GM19395 (cell line): ENCODE data around the gene CASS4.
"Not testable (repeated sequence)": the region's sequence is repeated elsewhere in the genome, so short reads cannot be mapped to it uniquely, and the experiment has no call there.

Experiments used
- ATAC-seq: cut with Tn5 transposase; IDR thresholded peaks from one replicate; pipeline ENCODE4 v1.9.1; 2021; ENCODE audit warnings: mild to moderate bottlenecking, moderate library complexity; ENCODE audit not compliant: unreplicated experiment

The CASS4 gene

GRCh38 chr20:56391596-56392131 lies 20.4 kb upstream of the CASS4 start:
- peak; percentile 46 for ATAC-seq

DNA sequence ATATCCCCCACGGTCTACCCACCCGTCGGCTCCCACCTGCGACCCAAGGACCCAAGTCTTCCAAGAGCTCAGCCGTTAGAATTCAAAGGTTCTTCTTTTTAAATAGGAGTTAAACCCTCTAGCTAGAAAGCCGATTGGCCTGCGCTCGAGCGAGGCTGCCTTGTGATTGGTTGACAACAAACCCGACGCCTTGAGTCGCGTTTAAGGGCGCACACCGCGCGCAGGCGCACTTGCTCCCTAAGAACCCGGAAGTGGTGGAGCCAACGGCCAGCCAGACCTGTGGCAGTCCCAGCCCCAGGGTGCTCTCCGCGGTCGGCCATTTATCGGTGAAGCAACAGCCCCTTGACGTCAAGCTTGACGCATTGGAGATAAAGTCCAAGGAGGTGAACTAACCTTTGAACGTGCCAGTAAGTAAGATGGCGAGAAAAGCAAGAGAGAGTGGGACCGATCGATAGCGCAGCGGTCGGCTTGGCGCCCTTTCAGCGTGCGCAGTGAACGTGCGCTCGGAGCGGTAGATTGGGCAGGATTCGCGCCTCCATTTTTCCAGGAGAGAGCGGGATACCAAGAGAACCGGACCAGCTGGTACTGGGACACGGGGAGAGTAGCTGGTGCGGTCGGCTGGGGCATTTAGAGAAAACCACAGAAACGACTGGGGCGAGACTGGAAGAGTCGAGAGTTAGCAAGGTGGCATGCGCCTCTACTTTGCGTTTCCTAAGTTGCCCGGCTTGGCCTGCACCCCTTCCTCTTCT lies 19.8 kb upstream of the CASS4 start, which contains the start of the genes AURKA and CSTF1:
Gene AURKA, minus strand, starts transcription at position 84 of the 749 bp plus-strand sequence. CDS start 4,018 bp downstream, outside the sequence.
Gene CSTF1, plus strand, starts transcription at position 514 of the 749 bp plus-strand sequence. CDS start 2,908 bp downstream, outside the sequence.
- ATAC-seq = peak; percentile 95

DNA sequence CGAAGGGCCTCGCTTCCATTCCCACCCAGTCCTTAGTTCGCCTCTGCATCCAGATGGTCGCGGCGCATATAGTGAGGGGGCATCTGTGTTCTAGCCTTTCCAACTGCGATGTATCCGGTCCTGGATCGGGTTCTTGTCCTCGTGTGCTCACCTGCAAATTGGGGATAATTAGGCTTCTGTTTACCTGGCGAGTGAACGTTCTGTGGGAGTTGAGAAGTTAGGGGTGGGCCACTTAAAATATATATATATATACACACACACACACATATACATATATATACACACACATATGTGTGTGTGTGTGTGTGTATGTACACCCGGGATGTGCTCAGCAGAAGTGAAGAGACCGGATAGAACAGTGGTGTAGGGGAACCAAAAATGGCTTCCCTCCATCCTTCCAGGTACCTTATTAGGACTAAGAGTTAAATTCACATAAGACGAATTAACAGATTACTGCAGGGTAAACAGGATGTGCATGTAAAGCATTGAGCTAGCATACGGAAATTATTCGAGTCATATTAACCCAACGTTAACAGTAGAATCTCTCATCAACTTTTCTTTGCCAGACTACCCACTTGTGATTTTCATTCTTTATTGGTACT lies 19.1 kb upstream of the CASS4 start:
- ATAC-seq = no peak

GRCh38 chr20:56393653-56394052 lies 18.4 kb upstream of the CASS4 start:
- ATAC-seq = no peak

DNA sequence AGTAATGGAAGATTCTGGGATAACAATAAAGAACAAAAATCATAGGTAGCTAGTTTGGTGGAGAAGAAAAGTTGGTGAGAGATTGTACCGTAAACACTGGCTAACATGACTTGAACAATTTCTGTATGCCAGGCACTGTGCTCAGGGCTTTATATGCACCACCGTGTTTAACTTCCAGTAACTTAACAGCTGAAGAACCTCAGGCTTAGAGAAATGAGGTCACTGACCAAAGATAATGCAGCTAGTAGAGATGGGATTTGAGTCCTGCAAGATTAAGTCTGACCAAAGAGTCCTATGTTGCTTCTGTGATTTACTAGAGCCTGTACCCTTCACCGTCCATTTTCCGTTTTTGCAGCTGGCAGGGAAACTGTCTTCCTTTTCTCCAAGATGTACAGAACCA lies 16.9 kb upstream of the CASS4 start:
- no peak for ATAC-seq

GRCh38 chr20:56400001-56400640 lies 11.9 kb upstream of the CASS4 start:
- ATAC-seq = peak; percentile 85

DNA sequence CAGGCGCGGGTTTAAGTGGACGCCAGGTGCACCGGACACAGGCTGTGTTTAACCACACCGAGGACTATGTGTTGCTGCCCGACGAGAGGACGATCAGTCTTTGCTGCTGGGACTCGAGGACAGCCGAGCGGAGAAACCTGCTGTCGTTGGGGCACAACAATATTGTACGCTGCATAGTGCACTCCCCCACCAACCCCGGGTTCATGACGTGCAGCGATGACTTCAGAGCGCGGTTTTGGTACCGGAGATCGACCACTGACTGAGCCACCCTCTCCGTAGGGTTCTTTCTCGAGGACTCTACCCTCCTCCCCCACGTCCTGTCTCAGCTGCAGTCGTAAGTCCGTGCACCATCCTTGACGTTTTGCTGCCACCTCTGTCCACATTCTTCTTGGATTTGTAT lies 8.6 kb upstream of the CASS4 start:
- no peak for ATAC-seq

GRCh38 chr20:56405356-56405755 lies 6.7 kb upstream of the CASS4 start:
- not testable (repeated sequence) for ATAC-seq

DNA sequence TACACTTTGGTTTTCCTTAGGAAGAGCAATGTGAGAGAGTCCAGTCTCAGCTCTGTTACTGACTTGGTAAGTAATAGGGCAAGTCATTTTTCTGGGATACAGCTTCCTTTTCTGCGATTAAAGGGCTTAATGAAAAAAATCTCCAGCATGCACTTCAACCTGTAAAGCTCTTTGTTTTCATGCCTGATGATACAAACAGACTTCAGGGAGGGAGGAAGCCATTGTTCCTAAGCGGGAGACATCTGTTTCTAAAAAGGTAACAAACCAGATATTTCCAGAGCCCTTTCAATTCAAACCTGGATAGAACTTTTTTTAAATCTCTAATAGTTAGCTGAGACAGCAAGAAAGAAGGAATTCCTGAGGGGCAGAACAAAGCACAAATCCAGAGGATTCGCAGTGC lies 5.2 kb upstream of the CASS4 start:
- no peak for ATAC-seq

DNA sequence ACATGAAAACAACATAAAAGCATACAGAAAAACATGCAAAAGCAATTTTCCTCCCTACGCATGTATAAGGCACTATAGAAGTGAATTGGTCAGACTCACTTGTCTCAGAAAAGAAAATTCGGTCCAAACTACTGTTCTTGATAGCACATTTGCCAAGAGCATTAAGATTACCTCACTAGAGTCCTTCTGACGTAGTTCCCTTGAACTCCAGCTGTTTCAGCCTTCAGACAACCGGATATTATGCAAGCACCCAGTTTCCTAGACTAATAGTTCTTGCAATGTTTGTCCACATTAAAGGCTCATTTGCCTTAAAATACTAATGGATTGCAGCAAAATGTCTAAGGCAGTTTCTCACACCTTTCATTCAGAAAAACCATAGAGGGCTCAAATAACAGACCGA lies 2.5 kb upstream of the CASS4 start:
- ATAC-seq = no peak

DNA sequence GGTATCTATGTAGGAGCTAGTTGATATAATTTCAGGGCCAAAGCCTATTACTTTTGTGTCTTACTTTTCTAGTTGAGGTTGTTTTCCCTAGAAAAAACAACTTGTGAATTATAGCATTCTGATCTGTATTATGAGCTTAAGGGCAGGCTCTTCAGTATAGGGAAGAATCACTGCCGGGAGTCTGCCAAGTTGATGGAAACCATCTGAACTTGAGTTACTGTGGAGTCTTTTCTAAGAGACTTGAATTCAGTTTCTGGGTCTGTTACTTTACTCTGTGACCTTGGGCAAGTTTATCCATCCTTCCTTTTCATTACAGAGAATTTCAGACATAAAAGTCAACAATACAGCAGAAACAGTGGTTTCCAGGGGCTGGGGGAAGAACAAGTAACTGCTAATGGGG lies 2.1 kb upstream of the CASS4 start:
- ATAC-seq = no peak

DNA sequence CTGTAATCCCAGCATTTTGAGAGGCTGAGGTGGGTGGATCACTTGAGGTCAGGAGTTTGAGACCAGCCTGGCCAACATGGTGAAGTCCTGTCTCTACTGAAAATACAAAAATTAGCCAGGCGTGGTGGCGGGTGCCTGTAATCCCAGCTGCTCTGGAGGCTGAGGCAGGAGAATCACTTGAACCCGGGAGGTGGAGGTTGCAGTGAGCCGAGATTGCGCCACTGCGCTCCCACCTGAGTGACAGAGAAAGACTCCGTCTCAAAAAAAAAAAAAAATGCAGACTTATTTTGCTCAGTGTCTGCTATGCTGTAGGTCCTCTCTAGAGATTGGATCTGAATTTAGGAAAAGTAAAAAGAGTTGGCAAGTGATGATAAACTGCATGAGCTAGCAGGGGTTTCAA lies 773 bp upstream of the CASS4 start:
- not testable (repeated sequence) for ATAC-seq

- ATAC-seq = no peak
These were observed 372 bp downstream of the CASS4 start for GRCh38 chr20:56412473-56412790.

DNA sequence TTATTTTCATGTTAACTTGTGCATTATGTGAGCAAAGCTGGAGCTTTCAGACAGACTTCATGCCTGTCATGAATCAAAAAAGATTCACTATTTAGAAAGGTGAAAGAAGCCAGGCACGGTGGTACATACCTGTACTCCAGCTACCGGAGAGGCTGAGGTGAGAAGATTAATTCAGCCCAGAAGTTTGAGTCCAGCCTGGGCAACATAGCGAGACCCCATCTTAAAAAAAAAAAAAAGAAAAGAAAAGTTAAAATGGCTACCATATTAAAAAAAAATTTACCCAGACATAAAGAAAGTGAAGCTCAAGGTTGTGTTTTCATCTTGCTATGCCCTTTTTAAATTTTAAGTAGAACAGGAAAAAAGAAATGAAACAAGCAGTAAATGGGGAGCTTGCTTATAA lies 889 bp downstream of the CASS4 start:
- no peak for ATAC-seq

DNA sequence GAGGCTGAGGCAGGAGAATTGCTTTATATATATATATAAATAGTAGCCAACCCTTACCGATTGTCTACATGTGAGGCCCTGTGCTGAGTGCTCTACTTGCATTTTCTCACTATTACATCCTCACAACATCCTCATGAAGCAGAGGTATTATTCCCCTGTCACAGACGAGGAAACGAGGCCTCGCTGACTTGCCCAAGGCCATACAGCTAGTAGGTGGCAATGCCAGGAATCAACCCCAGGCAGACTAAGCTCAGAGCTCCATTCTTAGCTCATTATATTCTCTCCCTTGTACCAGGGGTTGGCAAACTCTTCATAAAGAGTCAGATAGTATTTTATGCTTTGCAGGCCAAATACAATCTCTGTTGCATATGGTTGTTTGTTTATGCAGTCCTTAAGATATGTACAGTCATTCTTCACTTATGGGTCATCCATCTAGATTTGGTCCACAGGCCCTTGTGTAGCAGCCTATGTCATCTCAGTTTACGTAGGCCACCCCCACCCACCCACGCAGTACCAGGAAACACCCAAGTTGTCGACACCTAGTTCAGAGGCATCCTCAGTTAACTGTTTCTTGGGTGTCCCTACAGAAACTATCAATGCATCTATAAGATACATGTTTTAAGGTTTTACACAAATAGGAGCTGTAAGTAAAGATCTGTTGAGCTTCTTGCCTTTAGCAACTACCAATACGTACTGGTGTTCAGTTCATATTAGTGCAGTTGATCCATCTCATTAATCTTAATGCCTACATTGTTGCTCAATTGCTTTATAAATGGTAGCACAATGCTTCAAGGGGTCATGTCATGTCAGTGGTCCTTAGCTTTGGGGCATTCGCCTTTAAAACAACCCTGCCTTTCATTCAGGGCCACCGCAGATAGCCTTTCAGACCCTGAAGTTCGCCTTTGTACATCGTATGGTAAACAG lies 3.0 kb downstream of the CASS4 start:
- ATAC-seq = no peak

GRCh38 chr20:56417402-56417801 lies 5.3 kb downstream of the CASS4 start:
- no peak for ATAC-seq

- no peak for ATAC-seq
These were observed 5.9 kb downstream of the CASS4 start for GRCh38 chr20:56417911-56418310.

DNA sequence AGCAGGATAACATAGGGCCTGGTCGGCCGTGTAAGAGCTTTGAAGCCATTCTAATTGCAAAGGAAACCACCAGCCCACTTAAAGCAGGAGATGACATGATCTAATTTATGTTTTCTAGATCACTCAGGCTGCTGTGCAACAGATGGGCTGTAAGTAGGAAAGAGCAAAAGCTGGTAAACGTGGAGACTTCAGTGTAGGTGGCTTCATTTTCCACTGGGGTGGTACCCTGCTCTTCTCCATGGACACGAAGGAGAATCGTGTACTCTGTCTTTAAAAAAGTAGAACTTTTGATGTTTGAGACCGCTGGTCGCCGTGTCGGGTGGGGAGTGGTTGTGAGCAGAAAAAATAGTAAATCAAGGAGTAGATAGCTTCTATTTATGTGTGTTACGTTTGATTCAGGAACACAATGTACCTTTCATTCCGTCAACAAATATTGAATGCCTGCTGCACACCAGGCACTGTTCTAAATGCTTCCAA lies 6.4 kb downstream of the CASS4 start:
- ATAC-seq = no peak

GRCh38 chr20:56420028-56420427 lies 8.0 kb downstream of the CASS4 start:
- no peak for ATAC-seq

DNA sequence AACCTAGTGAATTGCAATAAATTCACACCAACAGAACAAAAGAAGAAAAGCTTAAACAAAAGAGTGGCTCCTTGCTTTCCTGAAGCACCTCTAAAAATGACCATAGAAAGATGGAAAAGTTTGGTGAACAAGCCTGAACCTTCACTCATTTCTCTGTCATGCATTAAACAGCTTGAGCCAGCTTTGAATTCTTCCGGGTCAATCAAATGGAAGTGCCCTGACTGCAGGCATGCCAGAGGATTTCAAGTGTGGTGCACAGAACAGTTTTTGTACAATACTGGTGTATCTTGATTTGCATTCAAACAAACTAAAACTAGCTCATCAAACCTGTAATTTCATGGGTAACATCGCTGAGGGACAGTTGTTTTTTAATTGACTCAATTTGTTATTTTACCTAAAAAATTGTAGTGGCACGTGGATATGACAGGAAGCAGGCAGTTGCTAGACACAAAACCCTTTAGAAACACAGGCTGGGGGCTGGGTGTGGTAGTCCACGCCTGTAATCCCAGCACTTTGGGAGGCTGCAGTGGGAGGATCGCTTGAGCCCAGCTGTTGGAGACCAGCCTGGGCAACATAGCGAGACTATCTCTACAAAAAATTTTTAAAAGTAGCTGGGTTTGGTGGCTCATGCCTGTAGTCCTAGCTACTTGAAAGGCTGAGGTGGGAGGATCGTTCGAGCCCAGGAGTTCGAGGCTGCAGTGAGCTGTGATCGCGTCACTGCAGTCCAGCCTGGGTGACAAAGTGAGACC lies 9.1 kb downstream of the CASS4 start:
- ATAC-seq = no peak
